Ascending aorta (tissue), 2 donors: ENCODE measurements around the gene TWIST1. TPM values are rescaled to one million over a fixed set of nuclear protein-coding genes. Genes with fewer than 3 reads are reported as not detected.

ENCODE experiments used
- DNase-seq, 2 donors: peaks; one replicate each; pipeline ENCODE4 v3.0.0-alpha.2; 2019; ENCODE audit warnings: low spot score in 2 of 2
- H3K27ac ChIP-seq, 2 donors: fragments of 200-600 bp; sonication (generic); one replicate each; pipeline ENCODE4 v1.5.1; 2016 to 2017; ENCODE audit warnings: mild to moderate bottlenecking in 1 of 2
- H3K27me3 ChIP-seq: fragments of 200-600 bp; sonication (generic); one replicate; pipeline ENCODE4 v1.5.1; 2017
- H3K36me3 ChIP-seq, 2 donors: fragments of 200-600 bp; sonication (generic); one replicate each; pipeline ENCODE4 v1.5.1; 2016
- H3K4me1 ChIP-seq, 2 donors: fragments of 200-600 bp; sonication (generic); one replicate each; pipeline ENCODE4 v1.5.1; 2016 to 2017; ENCODE audit warnings: mild to moderate bottlenecking in 1 of 2
- H3K4me3 ChIP-seq, 2 donors: fragments of 200-600 bp; sonication (generic); one replicate each; pipeline ENCODE4 v1.5.1; 2016 to 2017; ENCODE audit warnings: mild to moderate bottlenecking in 1 of 2
- H3K9me3 ChIP-seq, 2 donors: fragments of 200-600 bp; sonication (generic); one replicate each; pipeline ENCODE4 v1.5.1; 2016
- intact Hi-C: fragments of 100-400 bp; cut with DNase I; formaldehyde crosslinking; loops from one replicate; pipeline ENCODE4 v1.15.1; 2023
- total RNA-seq: library from RNA; depleted of rRNA; stranded (reverse); fragments of >200 nt; gene quantifications from one replicate; pipeline ENCODE4 v1.1.0, GENCODE V29; 2016
- TF ChIP-seq, protein P1 (sequence below), 3 experiments: fragments of 200-600 bp in 2 of 3; fragments of 450-650 bp in 1 of 3; sonication (generic) in 2 of 3; IDR thresholded peaks; one replicate each; pipeline ENCODE4 v1.5.1; 2016 to 2019; ENCODE audit warnings: antibody characterized with exemption in 3 of 3, mild to moderate bottlenecking in 1 of 3, moderate library complexity in 1 of 3

The TWIST1 gene
- total RNA-seq, 1 donor from 2014 or later, result 2.0 TPM

DNA sequence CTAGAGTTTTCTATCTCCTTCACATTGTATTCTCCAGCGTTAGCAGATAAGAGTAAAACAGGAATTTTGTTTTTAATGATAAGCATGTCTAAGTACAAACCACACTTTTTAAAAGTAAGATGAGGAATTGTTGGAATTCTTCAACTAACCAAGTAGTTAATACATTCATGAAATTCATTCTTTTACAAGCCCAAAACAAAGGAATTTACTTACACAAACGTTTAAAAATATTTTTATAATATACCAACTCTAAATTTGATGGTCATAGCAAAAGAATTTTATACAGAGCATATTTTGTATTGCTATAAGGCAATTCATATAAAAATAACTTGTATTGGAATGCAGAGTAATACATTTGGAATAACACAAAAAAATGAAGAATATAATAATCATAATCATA lies 51.3 kb downstream of the TWIST1 start:
- intact Hi-C loops, result no loop called here
- Histone ChIP-seq H3K4me3 (no peak overlapping the region), H3K36me3 (no peaks in the 10 kb centered on the region), H3K9me3 (no peaks in the 10 kb centered on the region), H3K4me1 (no peaks in the 10 kb centered on the region), H3K27me3 (no peaks in the 10 kb centered on the region), H3K27ac (no peak overlapping the region)
- TF ChIP-seq, protein P1, sequence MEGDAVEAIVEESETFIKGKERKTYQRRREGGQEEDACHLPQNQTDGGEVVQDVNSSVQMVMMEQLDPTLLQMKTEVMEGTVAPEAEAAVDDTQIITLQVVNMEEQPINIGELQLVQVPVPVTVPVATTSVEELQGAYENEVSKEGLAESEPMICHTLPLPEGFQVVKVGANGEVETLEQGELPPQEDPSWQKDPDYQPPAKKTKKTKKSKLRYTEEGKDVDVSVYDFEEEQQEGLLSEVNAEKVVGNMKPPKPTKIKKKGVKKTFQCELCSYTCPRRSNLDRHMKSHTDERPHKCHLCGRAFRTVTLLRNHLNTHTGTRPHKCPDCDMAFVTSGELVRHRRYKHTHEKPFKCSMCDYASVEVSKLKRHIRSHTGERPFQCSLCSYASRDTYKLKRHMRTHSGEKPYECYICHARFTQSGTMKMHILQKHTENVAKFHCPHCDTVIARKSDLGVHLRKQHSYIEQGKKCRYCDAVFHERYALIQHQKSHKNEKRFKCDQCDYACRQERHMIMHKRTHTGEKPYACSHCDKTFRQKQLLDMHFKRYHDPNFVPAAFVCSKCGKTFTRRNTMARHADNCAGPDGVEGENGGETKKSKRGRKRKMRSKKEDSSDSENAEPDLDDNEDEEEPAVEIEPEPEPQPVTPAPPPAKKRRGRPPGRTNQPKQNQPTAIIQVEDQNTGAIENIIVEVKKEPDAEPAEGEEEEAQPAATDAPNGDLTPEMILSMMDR (IDR thresholded peaks at IDR 0.05), result no peak
- no peak for DNase-seq

Other genes with a start within 250 kb of the TWIST1 start
- gene FERD3L, start 27.8 kb upstream of the TWIST1 start, total RNA-seq, result not detected